ENCODE measurements around the gene PGM2. TPM values are rescaled to one million over a fixed set of nuclear protein-coding genes. Genes with fewer than 3 reads are reported as not detected.

The PGM2 gene
- total RNA-seq, 1 donor from 2014 or later, result 37.4 TPM

DNA sequence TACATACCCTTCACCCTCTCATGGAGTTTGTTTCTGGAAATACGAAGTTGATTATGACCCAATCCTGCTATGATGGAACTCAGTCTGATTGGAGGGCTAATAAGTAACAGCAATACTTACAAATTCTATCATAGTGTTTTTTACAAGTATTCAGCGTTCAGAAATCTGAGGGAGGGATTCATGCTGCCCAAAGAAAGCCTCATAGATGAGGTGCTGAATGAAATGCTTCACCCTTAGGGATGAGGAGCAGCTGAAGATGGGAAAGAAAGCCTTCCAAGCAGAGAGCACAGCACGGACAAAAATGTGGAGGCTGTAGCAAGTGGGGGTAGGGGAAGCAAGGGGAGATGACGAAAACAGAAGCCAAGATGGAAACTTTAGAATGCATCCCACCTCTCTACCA is 36.5 kb downstream of the PGM2 start:
- no peak for DNase-seq (ENCODE audit: low read depth)

DNA sequence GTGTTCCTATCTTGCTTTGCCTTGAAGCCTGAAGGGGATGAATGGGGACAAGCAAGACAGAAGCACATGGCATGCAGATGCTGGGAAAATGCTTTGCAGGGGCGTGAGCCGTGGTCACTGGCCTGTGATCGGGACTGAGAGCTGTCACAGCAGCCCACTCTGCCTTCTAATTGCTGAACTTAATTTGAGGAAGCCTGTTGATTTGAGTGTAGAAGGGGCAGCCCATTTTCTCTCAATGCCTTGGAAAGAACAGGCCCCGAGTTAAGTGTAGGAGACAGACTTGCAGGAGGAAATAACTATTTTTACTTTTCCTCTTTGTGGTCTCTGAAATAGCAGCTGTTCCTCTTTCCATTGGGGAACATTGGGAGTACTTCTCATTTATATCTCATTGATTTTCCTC is 38.3 kb downstream of the PGM2 start:
- no peak for DNase-seq (ENCODE audit: low read depth)

DNA sequence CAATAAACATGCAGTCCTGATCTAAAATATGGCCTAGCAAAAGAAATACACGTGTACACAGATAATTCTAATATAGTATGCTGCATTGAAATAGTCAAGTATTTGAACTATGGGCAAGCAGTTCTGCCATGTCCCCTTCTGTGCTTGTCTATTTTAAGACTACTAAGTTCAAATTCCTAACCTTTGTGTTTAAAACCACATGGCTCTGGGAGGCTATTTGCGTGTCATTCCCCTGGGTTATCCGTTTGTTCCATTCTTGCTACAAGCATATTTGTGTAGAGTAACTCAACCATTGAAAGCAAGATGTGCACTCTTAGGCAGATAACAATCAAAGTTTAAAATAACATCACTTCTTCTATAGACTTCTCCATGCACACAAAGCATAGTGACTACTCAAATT is 39.0 kb downstream of the PGM2 start:
- DNase-seq (ENCODE audit: low read depth), result peak; percentile 32

DNA sequence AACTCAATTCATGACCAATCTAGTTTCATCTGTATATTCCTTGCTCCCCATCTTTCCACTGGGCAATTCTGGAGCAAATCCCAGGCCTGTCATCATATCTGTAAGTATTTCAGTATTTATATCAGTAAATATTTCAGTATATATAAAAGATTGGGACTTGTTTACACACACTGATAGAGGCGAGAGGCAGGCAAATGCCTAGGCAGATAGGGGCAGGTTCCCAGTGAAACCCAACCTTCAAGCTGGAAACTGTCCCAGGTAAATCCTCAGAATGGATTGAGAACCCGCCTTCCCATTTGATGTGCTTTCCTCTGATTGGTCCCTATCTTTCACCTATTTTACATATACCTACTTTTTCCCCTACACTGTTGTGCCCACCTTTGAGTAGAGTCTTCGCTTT is 40.6 kb downstream of the PGM2 start:
- DNase-seq (ENCODE audit: low read depth), result no peak

DNA sequence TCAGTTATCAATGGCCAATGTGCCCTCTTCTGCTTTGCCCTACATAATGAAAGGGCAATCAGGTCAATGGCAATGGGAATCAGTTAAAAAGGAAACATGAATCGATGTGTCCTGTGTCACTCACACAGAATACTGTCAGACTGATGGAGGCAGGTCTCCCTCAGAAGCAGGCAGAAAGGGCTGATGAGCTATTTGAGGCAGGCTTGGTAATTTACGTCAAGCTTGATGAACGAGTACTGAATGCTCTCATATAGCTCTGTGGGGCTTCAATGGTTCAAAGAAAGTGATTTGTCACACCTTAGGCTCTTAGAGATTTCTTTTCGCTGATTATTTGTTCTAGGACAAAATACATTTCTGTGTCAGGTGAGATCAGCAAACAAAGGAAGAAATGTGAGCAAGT is 41.8 kb downstream of the PGM2 start:
- DNase-seq (ENCODE audit: low read depth), result no peak

DNA sequence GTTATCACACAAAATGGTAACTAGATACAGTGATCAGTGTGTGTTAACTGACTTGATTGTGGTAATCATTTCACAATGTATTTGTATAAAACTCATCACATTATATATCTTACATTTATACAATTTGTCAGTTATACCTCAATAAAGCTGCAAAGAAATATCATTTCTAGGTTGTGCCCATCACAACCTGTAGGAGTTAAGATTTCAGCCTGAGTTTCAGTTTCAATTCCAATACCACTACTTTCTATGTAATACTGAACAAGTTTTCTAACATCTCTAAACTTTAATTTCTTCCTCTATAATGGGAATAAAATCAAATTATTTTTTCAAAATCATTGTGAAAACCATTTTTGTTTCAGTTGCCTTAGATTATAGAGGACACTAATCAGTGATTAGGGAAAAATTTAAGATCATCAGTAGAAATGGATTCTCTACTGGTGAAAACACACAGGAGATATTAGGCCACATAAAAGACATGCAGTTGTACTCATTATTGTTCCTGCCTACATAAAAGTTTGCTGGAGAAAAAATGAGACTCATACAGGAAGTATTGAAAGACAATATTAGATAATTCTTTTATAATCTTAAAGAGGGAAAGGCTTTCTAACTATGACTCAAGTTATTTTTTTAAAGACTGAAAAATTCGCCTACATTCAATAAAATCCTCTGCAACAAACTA is 46.0 kb downstream of the PGM2 start:
- no peak for DNase-seq (ENCODE audit: low read depth)

DNA sequence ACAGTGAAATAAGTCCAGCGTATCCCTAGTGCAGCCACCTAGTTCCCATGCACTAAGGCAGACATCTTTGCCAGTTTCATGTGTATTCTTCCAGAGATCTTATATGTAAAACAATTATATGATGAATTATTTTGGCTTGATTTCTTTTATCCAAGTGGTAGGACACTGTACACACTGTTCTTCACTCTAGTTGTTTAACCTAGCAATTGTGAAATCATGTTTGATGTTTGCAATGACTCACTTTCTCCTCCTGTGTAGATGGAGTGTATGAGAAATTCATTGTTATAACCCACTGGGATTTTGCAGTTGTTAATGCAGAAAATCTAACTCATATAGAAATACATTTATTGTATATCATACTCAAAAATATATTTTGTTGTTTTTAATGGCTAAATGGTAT is 46.9 kb downstream of the PGM2 start:
- DNase-seq (ENCODE audit: low read depth), result peak; percentile 87

DNA sequence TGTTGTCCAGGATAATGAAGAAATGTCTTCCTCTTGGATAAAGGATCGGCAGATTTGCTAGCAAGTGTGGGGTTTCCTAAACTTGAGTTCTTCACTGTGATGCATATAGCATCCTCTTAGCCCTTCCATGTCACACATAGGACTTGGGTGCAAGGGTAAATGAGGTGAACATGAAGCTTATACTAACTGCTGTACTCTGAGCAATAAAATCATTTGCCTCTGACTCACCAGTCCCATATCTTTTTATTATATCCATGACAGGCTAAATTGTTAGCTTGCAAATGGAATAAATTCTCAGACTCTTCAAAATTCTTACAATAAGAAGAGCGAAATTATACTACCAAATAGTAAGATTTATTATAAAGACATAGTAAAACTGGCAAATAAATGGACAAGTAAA is 49.7 kb downstream of the PGM2 start:
- DNase-seq (ENCODE audit: low read depth), result peak; percentile 5

DNA sequence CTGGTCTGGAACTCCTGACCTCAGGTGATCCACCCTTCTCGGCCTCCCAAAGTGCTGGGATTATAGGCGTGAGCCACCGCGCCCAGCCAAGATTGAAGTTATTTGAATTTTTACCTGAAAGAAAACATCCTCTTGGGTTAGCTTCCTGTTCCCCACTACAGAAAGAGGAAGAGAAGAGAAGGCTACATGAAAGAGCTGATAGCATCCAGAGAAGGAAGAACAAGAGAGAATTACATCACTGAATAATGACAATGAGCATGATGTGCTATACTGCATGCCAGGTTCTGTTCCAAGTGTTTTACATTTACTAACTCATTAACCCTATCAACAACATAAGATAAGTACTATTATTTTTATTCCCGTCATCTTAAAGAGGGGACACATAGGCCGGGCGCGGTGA is 52.9 kb downstream of the PGM2 start:
- no peak for DNase-seq (ENCODE audit: low read depth)

DNA sequence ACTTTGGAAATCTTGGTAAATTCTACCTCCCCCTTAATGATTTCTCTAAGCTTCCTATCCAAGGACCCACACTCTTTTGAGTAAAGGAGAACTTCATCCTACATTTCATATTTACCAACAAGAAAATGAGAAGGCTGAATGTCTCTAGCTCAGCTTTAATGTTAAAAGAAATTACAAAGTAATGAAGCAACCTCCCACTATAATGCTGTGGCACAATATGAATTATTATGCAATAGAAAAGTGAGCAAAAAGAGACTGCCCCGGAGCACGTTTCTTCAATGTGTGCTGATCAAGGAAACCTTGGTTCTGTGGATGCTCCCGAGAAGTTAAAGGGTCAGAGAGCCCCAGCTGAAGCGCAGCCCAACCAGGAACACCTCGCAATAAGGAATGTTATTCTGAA is 55.3 kb downstream of the PGM2 start:
- DNase-seq (ENCODE audit: low read depth), result no peak

DNA sequence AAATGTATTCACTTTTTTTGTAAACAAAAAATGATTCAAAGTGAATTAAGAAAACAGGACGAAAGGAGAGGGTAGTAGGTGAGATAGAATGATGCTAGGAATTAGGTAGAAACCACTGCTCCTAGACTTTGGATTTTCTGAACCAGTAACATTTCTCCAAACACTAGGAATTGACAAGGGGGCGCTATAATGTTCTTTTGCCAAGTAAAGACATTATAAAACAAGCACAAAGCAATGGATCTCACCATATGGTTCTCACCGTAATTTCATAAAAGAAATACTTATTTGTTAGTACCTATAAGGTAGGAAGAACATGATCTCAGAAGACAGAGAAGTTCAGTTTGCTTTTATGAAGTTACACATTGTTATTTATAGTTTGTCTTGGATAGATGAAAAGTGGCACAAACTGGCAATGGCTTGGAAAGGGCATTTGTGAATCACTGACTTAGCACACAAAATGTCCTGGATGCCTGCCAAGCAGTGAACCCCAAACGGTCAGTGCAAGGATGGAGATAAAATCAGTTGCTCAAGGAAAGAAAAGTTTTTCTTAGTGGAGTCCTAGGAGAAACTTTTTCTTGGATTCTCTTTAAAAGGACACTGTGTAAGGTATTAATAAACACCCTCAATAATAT is 56.3 kb downstream of the PGM2 start:
- peak; percentile 39 for DNase-seq (ENCODE audit: low read depth)

DNA sequence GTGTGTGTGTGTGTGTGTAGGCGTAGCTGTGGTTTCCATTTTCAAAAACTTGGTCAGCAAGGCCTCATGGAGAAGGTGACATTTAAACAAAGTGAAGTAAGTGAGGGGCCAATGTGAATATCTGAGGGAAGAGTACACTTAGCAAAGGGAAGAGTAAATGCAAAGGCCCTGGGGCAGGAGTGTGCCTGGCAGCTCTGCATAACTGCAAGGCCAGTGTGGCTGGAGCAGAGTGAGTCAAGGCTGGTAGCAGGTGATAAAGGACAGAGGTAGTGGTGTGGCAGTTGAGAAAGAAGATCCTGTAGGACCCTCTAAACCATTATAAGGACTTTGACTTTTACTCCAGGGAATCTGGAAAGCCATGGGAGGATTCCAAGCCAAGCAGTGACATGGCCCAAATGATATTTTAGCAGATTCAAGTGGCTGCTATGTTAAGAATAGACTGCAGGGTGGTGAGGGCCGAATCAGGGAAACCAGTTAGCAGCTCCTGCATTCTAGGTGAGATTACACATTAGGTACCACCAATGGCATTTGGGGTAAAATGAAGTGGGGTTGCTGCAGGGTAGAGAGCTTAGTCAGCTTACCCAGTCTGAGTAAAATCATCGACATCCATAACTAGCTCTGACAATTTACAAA is 58.5 kb downstream of the PGM2 start:
- no peak for DNase-seq (ENCODE audit: low read depth)

DNA sequence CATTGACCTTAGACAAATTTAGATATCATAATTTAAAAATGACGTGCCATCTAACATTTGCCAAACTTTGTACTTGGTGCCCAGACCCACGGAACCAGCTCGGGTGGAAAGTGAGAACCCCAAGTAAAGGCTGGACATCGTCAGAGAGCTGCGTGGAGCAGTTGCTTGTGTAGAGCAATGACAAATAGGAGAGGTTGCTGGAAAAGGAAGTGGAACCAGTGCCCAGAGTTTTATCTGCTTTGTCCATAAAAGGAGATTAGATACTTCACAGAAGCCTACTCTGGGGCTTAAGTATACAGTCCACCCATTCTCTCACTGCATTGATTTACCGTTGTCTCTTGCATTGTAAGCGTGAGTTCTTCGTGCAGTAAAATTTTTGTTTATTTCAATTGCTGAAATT is 59.0 kb downstream of the PGM2 start:
- no peak for DNase-seq (ENCODE audit: low read depth)

DNA sequence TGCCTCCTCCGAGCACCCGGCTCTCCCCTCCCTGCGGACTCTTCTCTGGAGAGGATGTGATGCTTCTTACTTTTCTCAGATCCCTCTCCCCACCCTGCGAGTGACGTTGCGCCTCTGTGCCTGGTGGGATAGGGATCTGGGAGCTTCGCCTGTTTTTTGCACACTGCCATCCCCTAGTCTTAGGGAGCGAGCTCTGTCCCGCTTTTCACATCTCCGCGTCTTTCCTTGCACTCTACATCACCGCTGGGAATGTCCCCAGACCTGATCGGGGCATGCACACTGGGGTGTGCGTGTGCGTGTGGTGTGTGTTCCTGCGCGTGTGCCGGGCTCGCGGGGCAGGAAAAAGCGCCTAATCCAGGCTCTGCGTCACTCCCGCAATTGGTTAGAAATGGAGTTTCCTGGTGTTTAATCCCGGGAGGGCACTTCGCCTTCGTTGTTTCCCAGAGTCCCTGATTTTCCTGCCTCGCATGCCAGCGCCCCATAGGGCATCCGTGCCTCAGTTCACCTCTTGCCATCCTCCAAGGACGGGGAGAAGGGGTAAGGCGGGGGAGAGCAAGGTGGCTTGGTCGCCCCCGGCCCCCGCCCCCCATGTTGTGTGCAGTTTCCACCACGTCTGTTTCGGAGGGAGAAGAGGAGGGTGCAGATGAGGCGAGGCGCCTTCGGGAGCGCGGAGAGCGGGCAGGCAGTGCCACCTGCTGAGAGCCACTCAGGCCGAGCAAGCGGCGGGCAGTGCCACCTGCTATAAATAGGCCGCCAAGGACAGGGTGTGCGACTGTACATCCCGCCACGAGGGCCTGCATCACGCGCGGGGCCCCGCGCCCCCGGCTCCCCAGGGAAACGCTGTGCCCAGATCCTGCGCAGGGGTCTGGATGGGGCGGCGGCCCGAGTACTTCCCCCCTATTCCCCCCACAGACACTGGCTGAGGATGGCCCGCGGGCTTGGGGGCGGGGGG is 63.6 kb downstream of the PGM2 start:
- DNase-seq (ENCODE audit: low read depth), result no peak

DNA sequence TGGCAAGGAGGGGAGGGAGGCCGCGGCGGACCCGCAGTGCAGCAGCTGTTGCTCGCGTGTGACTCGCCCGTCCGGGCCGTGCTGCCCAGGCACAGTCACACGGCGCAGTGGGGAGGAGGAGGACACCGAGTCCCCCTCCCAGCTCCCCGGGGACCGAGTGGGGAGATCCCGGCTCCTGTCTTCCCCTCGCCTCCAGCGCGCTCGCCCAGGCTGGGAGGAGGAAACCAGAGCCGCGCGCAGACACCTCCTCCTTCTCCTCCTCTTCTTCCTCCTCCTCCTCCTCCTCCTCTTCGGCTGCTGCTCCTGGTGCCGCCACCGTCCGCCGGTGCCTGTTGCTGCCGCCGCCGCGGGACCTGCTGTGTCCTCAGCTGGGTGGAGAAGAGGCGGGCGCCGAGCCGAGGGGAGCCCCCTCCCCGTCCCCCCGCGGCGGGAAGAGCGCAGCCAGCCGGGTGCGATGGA is 64.3 kb downstream of the PGM2 start, which contains the start of gene TBC1D1:
Gene TBC1D1 (plus strand): TSS at position 284 of the 459 bp plus-strand sequence. CDS start 11,012 bp downstream, outside the sequence.
- no peak for DNase-seq (ENCODE audit: low read depth)

DNA sequence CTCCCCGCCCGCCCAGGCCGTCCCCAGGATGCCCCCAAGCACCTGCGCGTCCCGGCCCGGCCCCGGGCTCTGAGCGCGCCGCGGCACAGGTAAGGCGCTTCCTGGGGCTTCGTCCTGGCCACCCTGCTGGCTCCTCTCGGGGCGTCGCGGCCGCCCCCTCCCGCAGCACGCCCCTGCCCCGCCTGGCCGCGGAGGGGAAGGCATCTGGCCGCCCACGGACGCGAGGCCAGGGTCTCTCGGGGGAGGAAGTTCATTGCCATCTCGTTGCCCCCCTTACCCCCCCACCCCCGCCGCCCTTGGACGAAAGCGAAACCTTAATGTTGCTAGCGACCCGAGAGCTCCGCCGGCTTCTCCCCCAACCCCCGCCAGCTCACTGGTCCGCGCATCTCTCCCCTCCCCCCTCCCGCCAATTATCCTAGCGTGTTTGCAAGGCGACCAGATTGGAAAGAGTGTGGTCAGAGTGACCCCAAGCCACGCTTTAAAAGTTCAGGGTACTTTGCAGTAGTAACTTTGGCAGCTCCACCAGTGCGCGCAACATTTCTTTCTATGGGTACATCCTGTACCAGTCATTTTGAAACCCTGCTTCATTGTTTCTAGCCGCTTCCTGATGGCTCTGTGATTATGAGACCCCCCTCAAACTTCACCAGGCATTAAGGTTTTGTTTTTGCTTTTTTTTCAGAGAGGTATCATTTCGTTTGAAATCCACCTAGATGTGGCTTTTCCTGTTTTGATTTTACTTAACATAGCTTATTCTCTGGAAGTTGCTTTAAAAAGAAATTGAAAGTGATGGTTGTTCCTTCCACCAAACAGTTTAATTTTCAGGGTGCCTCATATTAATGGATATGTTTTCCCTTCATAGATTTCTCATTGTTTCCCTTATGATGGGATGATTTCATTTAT is 65.0 kb downstream of the PGM2 start:
- DNase-seq (ENCODE audit: low read depth), result peak; percentile 9

DNA sequence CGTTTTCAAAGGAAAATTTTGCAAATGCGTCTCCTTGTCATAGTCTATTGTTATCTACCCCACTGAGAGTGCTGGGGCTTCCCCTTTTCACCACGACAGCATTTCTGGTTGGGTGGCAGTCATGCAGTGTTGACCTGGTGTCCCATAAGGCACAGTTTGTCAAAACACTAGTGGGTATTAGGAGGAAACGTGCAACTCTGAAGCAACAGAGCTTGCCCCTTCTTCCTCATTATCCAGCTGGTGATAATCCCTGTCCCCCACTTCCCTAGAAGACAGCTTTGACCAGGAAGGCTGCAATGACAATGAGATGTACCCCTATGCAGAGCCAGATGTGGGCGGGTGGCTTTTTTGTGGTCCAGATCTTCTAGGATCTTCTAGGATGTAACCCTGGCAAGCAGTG is 66.2 kb downstream of the PGM2 start:
- DNase-seq (ENCODE audit: low read depth), result no peak

DNA sequence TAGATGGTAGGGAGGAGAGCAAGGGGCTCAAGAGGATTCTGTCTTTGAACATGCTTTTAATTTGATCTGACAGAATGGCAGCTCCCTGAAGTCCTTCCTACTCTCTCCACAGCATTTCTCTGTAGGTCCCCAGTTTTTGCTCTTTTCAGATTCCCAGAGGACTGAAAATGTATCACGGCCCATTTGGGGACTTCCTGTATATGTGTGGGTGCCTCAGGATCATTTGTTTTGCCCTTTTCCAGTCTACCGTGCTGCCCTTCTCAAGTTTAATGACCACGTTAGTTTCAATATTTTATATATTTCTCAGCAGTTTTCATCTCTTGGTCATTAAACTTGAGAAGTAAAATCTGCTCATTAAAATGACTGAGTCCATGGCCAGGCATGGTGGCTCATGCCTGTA is 66.7 kb downstream of the PGM2 start:
- no peak for DNase-seq (ENCODE audit: low read depth)

DNA sequence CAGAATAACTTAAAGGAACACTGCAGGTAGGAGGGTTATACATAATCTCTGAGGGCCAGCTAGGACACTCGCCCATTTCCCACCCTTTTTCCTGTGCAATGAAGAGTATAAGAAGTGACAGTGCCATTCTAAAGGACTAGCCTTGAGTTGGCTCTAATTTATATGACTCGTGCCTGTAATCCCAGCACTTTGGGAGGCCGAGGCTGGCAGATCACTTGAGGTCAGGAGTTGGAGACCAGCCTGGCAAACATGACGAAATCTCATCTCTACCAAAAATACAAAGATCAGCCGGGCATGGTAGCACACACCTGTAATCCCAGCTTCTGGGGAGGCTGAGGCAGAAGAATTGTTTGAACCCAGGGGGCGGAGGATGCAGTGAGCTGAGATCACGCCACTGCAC is 68.8 kb downstream of the PGM2 start:
- no peak for DNase-seq (ENCODE audit: low read depth)

DNA sequence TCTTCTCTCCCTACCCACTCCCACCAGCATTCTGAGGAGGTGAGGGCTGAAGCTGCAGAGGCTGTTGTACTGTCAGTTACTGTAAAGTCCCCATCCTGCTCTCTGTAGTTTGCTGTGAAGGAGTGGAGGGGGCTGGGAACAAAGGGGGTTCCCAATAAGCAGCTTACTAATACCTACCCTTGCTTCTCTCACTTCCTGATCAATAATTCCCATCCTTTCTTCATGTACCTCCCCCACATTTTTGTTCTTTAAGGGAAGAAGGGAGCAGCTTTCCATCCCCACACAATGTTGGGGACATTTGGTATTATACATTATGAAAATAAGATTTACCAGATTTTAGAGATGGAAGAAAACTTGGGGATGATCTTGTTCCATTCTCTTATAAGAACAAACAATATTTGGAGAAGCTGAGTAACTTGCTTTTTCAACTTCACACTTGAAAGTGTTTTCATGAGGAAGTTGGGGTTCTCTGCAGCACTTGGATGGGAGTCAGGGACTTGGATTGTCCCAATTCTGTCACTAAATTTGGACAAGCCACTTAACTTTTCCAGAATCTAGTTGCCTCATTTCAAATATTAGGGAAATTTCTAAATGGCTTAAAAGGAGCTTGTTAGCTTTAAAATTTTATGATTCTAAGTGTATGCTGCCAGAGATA is 69.8 kb downstream of the PGM2 start:
- DNase-seq (ENCODE audit: low read depth), result no peak

All from renal cortical epithelial cell (primary cell).